T-helper 1 cell treated with Interleukin-12 subunit alpha and Interleukin-12 subunit beta and Interleukin-4 antibody, amounts not matched to agents 30 μg/mL and 1 μg/mL, for 36 hours (primary cell): Measurements from ENCODE around the gene IGSF22.

Experiments used
- H3K27ac Mint-ChIP-seq: one replicate; pipeline ENCODE4 v1.8.0; 2021; ENCODE audit warnings: mild to moderate bottlenecking, mixed read lengths
- H3K27me3 Mint-ChIP-seq: one replicate; pipeline ENCODE4 v1.8.0; 2021; ENCODE audit warnings: low read depth, mixed read lengths
- H3K36me3 Mint-ChIP-seq: one replicate; pipeline ENCODE4 v1.8.0; 2021; ENCODE audit warnings: low read depth, mixed read lengths
- H3K4me1 Mint-ChIP-seq: one replicate; pipeline ENCODE4 v1.8.0; 2021; ENCODE audit warnings: low read depth, mixed read lengths
- H3K4me3 Mint-ChIP-seq: one replicate; pipeline ENCODE4 v1.8.0; 2021; ENCODE audit warnings: mild to moderate bottlenecking, moderate library complexity, mixed read lengths
- H3K9me3 Mint-ChIP-seq: one replicate; pipeline ENCODE4 v1.8.0; 2021; ENCODE audit warnings: mixed read lengths

The IGSF22 gene

DNA sequence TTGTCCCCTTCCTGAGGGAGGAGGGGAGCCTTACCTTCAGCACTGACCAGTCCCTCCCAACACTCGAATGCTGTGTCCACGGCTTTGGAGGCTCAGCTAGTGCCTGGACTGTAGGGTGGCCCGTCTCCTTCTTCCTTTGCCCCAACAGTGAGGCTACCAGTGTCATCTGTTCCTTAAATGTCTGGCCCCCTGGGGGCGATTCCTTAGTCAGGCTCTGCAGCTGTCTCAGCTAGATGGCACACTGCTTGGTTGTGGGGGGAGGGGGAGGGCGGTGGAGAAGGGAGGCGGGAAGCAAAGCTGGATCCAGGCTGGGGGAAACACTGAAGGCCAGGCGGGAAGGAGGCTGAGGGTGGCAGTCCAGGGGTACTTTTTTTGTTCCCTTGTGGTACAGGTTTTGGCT is at the start of gene IGSF22:
TSS of gene IGSF22 (minus strand) at position 149 of the 400 bp plus-strand sequence. CDS start 1,952 bp downstream, outside the sequence.
- Mint-ChIP-seq H3K4me1 (peaks cover 13% of the 10 kb centered on the region), H3K9me3 (no peaks in the 10 kb centered on the region), H3K27ac (no peak within 1 kb of the TSS), H3K36me3 (no peaks in the 10 kb centered on the region), H3K27me3 (peaks cover 12% of the 10 kb centered on the region), H3K4me3 (no peak within 1 kb of the TSS)

GRCh38 chr11:18774801-18775200 is 48.8 kb upstream of the IGSF22 start:
- H3K4me3 Mint-ChIP-seq: no peak overlapping the region
- H3K9me3 Mint-ChIP-seq: no peaks in the 10 kb centered on the region
- no peak overlapping the region for H3K27ac Mint-ChIP-seq
- H3K4me1 Mint-ChIP-seq: peaks cover 10% of the 10 kb centered on the region
- H3K36me3 Mint-ChIP-seq: peaks cover 2% of the 10 kb centered on the region
- H3K27me3 Mint-ChIP-seq: peaks cover 8% of the 10 kb centered on the region

- Mint-ChIP-seq H3K27ac (no peak overlapping the region), H3K4me3 (no peak overlapping the region), H3K9me3 (no peaks in the 10 kb centered on the region), H3K36me3 (peaks cover 2% of the 10 kb centered on the region), H3K27me3 (peaks cover 8% of the 10 kb centered on the region), H3K4me1 (peaks cover 14% of the 10 kb centered on the region)
Measured at GRCh38 chr11:18773681-18774080, 47.7 kb upstream of the IGSF22 start.

DNA sequence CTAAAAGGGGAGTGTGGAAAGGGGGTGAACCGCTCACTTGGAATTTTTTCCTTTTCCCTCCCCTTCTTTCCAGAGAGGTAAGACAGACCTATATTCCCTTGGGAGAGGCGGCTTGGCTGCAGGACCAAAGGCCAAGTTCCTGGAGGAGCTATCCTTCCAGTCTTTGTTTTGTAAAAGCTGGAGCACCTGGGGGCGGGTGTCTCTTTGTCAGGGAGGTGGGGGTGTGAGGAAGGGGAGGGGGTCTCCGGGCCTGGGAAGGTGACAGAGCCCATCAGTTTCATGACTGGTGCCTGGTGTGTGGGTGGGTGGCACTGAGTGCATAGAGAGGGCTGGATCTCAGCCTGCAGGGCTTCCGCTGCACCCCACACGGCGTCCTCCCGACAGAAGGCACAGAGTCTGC is 47.1 kb upstream of the IGSF22 start:
- H3K27me3 Mint-ChIP-seq: peaks cover 11% of the 10 kb centered on the region
- H3K4me3 Mint-ChIP-seq: no peak overlapping the region
- H3K36me3 Mint-ChIP-seq: no peaks in the 10 kb centered on the region
- H3K27ac Mint-ChIP-seq: no peak overlapping the region
- H3K9me3 Mint-ChIP-seq: no peaks in the 10 kb centered on the region
- peaks cover 15% of the 10 kb centered on the region for H3K4me1 Mint-ChIP-seq

- no peak overlapping the region for H3K4me3 Mint-ChIP-seq
- H3K27me3 Mint-ChIP-seq: peaks cover 17% of the 10 kb centered on the region
- H3K27ac Mint-ChIP-seq: peak overlapping the region; percentile 7
- no peaks in the 10 kb centered on the region for H3K36me3 Mint-ChIP-seq
- H3K4me1 Mint-ChIP-seq: peaks cover 19% of the 10 kb centered on the region
- H3K9me3 Mint-ChIP-seq: no peaks in the 10 kb centered on the region
Measured at GRCh38 chr11:18772211-18772610, 46.2 kb upstream of the IGSF22 start.

- Mint-ChIP-seq H3K4me3 (no peak overlapping the region), H3K27ac (no peak overlapping the region), H3K36me3 (no peaks in the 10 kb centered on the region), H3K9me3 (no peaks in the 10 kb centered on the region), H3K4me1 (peaks cover 19% of the 10 kb centered on the region), H3K27me3 (peaks cover 18% of the 10 kb centered on the region)
Measured at GRCh38 chr11:18771266-18772035, 45.5 kb upstream of the IGSF22 start.

DNA sequence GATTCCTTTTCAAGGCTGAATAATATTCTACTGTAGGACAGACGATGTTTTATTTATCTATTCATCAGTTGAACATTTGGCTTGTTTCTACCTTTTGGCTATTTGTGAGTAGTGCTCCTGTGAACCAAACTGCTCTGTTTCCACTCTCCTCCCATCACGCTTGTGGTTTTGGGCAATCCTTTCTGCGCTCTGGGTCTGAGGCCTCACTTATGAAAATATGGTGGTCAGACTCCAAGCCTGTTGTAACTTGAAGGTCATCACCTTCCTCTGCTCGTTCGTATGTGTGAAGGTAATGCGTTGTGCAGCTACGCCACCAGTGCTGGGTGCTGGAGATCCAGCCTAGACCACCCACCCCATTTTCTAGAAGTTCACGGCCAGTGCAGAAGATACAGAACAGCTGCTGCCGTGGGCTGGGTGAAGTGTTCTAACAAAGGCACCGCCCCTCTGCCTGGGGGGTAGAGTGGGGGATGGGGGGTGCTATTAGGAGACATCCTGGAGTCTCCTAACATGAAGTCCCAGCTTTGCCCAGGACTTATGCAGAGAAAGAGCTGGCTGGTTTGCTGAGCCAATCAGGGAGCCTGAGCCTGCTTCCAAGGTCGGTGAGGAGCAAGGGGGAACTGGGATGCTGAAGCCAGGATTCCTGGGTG is 44.6 kb upstream of the IGSF22 start:
- Mint-ChIP-seq H3K4me1 (peaks cover 19% of the 10 kb centered on the region), H3K36me3 (no peaks in the 10 kb centered on the region), H3K27me3 (peaks cover 23% of the 10 kb centered on the region), H3K4me3 (no peak overlapping the region), H3K9me3 (no peaks in the 10 kb centered on the region), H3K27ac (no peak overlapping the region)

DNA sequence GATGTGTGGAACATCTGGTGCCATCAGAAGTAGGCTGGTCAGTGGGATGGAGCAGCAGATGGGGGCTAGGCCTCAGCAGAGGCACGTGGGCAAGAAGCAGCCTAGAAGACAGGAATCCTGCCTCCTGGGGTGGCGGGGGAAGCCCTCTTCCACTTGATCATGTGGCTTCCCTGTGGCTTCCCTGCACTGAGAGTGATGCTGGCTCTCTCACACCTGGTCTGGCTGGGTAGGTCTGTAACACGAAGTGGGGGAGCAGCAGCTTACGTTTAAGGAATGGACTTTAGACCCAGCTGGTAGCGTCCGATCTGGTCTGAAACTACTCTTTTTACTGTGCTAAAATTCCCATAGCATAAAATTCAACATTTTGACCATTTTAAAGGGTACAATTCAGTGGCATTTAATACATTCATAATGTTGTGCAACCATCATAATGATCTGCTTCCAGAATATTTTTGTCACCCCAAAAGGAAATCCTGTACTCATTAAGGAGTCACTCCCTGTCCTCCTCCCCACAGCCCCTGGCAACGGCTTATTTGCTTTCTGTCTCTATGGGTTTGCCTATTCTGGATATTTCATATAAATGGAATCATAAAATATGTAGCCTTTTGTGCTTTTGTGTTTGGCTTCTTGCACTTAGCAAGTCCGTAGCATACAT is 43.9 kb upstream of the IGSF22 start:
- H3K27me3 Mint-ChIP-seq: peaks cover 23% of the 10 kb centered on the region
- H3K36me3 Mint-ChIP-seq: no peaks in the 10 kb centered on the region
- no peak overlapping the region for H3K4me3 Mint-ChIP-seq
- H3K27ac Mint-ChIP-seq: no peak overlapping the region
- no peaks in the 10 kb centered on the region for H3K9me3 Mint-ChIP-seq
- H3K4me1 Mint-ChIP-seq: peaks cover 19% of the 10 kb centered on the region

- peaks cover 22% of the 10 kb centered on the region for H3K4me1 Mint-ChIP-seq
- H3K36me3 Mint-ChIP-seq: no peaks in the 10 kb centered on the region
- H3K9me3 Mint-ChIP-seq: no peaks in the 10 kb centered on the region
- H3K4me3 Mint-ChIP-seq: no peak overlapping the region
- H3K27ac Mint-ChIP-seq: no peak overlapping the region
- peaks cover 23% of the 10 kb centered on the region for H3K27me3 Mint-ChIP-seq
Measured at GRCh38 chr11:18768978-18769377, 43.0 kb upstream of the IGSF22 start.

GRCh38 chr11:18768472-18768901 is 42.5 kb upstream of the IGSF22 start:
- Mint-ChIP-seq H3K27me3 (peaks cover 23% of the 10 kb centered on the region), H3K4me3 (no peak overlapping the region), H3K27ac (no peak overlapping the region), H3K36me3 (no peaks in the 10 kb centered on the region), H3K9me3 (no peaks in the 10 kb centered on the region), H3K4me1 (peaks cover 24% of the 10 kb centered on the region)

GRCh38 chr11:18766015-18766414 is 40.0 kb upstream of the IGSF22 start:
- Mint-ChIP-seq H3K4me1 (peaks cover 24% of the 10 kb centered on the region), H3K27ac (no peak overlapping the region), H3K27me3 (peaks cover 16% of the 10 kb centered on the region), H3K4me3 (no peak overlapping the region), H3K36me3 (no peaks in the 10 kb centered on the region), H3K9me3 (no peaks in the 10 kb centered on the region)

GRCh38 chr11:18765554-18765953 is 39.6 kb upstream of the IGSF22 start:
- peaks cover 24% of the 10 kb centered on the region for H3K4me1 Mint-ChIP-seq

DNA sequence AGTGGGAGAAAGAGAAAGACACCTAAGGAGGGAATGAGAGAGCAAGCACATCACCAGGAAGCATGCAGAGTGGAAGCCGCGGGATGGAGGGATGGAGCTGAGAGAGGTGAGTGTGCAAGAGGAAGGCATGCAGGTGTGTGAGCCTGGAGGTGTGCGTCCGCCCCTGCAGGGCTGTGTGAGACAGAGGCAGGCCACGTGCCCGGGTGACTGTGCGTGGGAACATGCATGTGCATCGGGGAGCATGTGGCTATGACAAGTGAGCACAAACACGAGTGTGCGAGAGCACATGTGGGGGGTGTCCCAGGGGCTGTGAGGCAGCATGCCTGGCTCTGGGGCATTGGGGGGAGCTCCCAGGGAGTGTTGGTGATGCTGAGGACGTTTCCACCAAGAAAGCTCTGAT is 35.8 kb upstream of the IGSF22 start:
- Mint-ChIP-seq H3K4me1 (peaks cover 5% of the 10 kb centered on the region), H3K27ac (peak overlapping the region; percentile 11), H3K36me3 (no peaks in the 10 kb centered on the region), H3K4me3 (no peak overlapping the region), H3K9me3 (no peaks in the 10 kb centered on the region), H3K27me3 (peaks cover 16% of the 10 kb centered on the region)

More at GRCh38 chr11:18765554-18765953, 39.6 kb upstream of the IGSF22 start:
- Mint-ChIP-seq H3K27ac (no peak overlapping the region), H3K4me3 (no peak overlapping the region), H3K27me3 (peaks cover 16% of the 10 kb centered on the region), H3K9me3 (no peaks in the 10 kb centered on the region), H3K36me3 (no peaks in the 10 kb centered on the region)

DNA sequence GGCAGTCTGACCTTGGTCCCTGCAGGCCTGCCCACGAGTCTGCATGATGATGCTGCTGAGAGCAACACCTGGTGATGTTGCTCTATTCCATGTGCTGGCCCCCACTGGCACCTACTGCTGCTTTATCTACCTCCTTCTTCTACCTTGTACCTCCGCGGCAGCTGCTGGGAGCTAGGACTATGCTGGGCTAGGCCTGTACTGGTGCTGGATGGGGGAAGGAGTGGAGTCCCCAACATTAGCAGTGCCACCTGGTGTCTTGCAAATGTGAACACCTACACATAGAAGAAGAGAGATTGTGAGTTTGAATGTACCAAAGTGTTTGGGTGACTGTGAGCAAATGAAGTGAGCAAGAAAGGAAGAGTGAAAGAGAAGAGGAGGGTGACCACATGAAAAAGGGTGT is 35.2 kb upstream of the IGSF22 start:
- no peaks in the 10 kb centered on the region for H3K36me3 Mint-ChIP-seq
- H3K27me3 Mint-ChIP-seq: peaks cover 16% of the 10 kb centered on the region
- peaks cover 5% of the 10 kb centered on the region for H3K4me1 Mint-ChIP-seq
- no peaks in the 10 kb centered on the region for H3K9me3 Mint-ChIP-seq
- H3K27ac Mint-ChIP-seq: no peak overlapping the region
- no peak overlapping the region for H3K4me3 Mint-ChIP-seq

- no peaks in the 10 kb centered on the region for H3K36me3 Mint-ChIP-seq
- no peaks in the 10 kb centered on the region for H3K9me3 Mint-ChIP-seq
- no peak overlapping the region for H3K4me3 Mint-ChIP-seq
- peaks cover 10% of the 10 kb centered on the region for H3K27me3 Mint-ChIP-seq
- no peak overlapping the region for H3K27ac Mint-ChIP-seq
- H3K4me1 Mint-ChIP-seq: no peaks in the 10 kb centered on the region
Measured at GRCh38 chr11:18757811-18758210, 31.8 kb upstream of the IGSF22 start.
